HEK293T (cell line): Measurements from ENCODE around the gene NPTX2.

Experiments used
- CTBP1 ChIP-seq: fragments of 450-650 bp; IDR thresholded peaks from 2 replicates; pipeline ENCODE4 v1.6.1; 2016; ENCODE audit warnings: borderline replicate concordance
- FOXA1 ChIP-seq: fragments of 450-650 bp; IDR thresholded peaks from 2 replicates; pipeline ENCODE4 v1.6.1; 2016; ENCODE audit warnings: mild to moderate bottlenecking
- FOXK2 ChIP-seq: fragments of 450-650 bp; IDR thresholded peaks from 2 replicates; pipeline ENCODE4 v1.6.1; 2016; ENCODE audit warnings: mild to moderate bottlenecking
- FOXM1 ChIP-seq: fragments of 450-650 bp; IDR thresholded peaks from 2 replicates; pipeline ENCODE4 v1.6.1; 2017; ENCODE audit warnings: mild to moderate bottlenecking, borderline replicate concordance
- HDGF ChIP-seq: fragments of 450-650 bp; IDR thresholded peaks from 2 replicates; pipeline ENCODE4 v1.6.1; 2017; ENCODE audit warnings: antibody characterized with exemption, borderline replicate concordance
- LEF1 ChIP-seq: fragments of 450-650 bp; IDR thresholded peaks from 2 replicates; pipeline ENCODE4 v1.6.1; 2017; ENCODE audit warnings: mild to moderate bottlenecking, borderline replicate concordance
- NFRKB ChIP-seq: fragments of 450-650 bp; IDR thresholded peaks from 2 replicates; pipeline ENCODE4 v1.6.1; 2016; ENCODE audit warnings: mild to moderate bottlenecking, moderate library complexity
- SP1 ChIP-seq: fragments of 450-650 bp; IDR thresholded peaks from 2 replicates; pipeline ENCODE4 v1.6.1; 2017
- TARDBP ChIP-seq: fragments of 450-650 bp; IDR thresholded peaks from 2 replicates; pipeline ENCODE4 v1.6.1; 2016
- ZNF384 ChIP-seq: fragments of 450-650 bp; IDR thresholded peaks from 2 replicates; pipeline ENCODE4 v1.6.1; 2016
- TF ChIP-seq, protein P1 (sequence below): fragments of 450-650 bp; IDR thresholded peaks from 2 replicates; pipeline ENCODE4 v1.6.1; 2016

DNA sequence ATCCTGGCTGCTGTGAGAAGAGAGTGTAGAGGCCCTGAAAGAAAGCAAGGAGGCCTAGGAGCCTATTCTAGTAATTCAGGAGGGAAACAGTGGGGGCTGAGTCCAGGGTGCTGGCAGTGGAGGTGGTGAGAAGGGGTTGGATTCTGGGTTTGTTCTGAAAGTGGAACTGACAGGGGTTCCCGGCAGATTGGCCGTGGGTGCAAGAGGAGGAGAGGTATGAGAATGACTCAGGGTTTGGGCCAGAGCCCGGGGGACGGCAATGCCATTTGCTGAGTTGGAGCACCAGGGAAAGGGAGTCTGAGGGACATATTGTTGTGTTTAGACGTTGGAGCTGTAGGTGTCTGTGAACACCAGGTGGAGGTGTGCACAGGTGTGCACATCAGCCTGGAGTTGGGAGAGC lies 38.5 kb downstream of the NPTX2 start:
- no peak for TF ChIP-seq SP1
- TF ChIP-seq FOXK2, result no peak
- TF ChIP-seq ZNF384, result no peak
- TF ChIP-seq CTBP1, result no peak
- TF ChIP-seq NFRKB, result no peak
- no peak for TF ChIP-seq FOXA1
- TF ChIP-seq HDGF, result no peak
- TF ChIP-seq TARDBP, result no peak
- TF ChIP-seq FOXM1, result no peak
- TF ChIP-seq, protein P1, sequence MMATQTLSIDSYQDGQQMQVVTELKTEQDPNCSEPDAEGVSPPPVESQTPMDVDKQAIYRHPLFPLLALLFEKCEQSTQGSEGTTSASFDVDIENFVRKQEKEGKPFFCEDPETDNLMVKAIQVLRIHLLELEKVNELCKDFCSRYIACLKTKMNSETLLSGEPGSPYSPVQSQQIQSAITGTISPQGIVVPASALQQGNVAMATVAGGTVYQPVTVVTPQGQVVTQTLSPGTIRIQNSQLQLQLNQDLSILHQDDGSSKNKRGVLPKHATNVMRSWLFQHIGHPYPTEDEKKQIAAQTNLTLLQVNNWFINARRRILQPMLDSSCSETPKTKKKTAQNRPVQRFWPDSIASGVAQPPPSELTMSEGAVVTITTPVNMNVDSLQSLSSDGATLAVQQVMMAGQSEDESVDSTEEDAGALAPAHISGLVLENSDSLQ, result no peak
- TF ChIP-seq LEF1, result no peak
